ENCODE results near the gene ERG.

DNA sequence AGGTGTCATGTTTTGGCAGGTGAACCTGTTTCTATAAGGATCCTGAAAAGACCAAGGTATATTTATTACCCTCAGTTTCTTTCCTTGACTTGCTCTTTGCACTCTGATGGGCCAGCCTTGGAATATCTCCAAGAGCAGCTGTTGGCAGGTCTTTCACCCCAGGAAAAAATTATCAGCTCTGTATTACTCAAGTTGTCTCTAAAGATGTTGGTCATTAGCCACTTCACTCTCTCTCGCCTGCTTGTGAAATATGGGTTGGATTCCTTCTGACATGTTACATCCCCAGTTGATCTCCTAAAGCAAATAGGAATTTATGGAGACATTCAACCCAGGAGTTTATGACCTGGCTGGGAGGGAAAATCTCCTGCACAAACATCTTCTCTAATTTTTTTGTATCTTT is 155.5 kb downstream of the ERG start:
- TF ChIP-seq, protein P1, sequence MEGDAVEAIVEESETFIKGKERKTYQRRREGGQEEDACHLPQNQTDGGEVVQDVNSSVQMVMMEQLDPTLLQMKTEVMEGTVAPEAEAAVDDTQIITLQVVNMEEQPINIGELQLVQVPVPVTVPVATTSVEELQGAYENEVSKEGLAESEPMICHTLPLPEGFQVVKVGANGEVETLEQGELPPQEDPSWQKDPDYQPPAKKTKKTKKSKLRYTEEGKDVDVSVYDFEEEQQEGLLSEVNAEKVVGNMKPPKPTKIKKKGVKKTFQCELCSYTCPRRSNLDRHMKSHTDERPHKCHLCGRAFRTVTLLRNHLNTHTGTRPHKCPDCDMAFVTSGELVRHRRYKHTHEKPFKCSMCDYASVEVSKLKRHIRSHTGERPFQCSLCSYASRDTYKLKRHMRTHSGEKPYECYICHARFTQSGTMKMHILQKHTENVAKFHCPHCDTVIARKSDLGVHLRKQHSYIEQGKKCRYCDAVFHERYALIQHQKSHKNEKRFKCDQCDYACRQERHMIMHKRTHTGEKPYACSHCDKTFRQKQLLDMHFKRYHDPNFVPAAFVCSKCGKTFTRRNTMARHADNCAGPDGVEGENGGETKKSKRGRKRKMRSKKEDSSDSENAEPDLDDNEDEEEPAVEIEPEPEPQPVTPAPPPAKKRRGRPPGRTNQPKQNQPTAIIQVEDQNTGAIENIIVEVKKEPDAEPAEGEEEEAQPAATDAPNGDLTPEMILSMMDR (IDR thresholded peaks at IDR 0.05): no peak
- TF ChIP-seq POLR2A (IDR thresholded peaks at IDR 0.05): no peak

Measured in testis (tissue), 2 donors.